GM19193 (cell line): ENCODE results near the gene NXN.

Experiments used
- POLR2A ChIP-seq: IDR thresholded peaks from 4 replicates; pipeline ENCODE4 v1.6.1; 2011; ENCODE audit not compliant: insufficient read depth, insufficient read length; ENCODE audit errors: extremely low read depth

NXN gene

GRCh38 chr17:834136-834535, 145.4 kb downstream of the NXN start:
- no peak for TF ChIP-seq POLR2A

GRCh38 chr17:830950-831349, 148.6 kb downstream of the NXN start:
- TF ChIP-seq POLR2A: no peak

- no peak for TF ChIP-seq POLR2A
Observed at GRCh38 chr17:830381-830780, 149.2 kb downstream of the NXN start.

GRCh38 chr17:828761-829160, 150.8 kb downstream of the NXN start:
- no peak for TF ChIP-seq POLR2A

GRCh38 chr17:826778-827177, 152.8 kb downstream of the NXN start:
- no peak for TF ChIP-seq POLR2A

- no peak for TF ChIP-seq POLR2A
Observed at GRCh38 chr17:825216-825615, 154.4 kb downstream of the NXN start.

GRCh38 chr17:824378-824777, 155.2 kb downstream of the NXN start:
- TF ChIP-seq POLR2A: no peak

- no peak for TF ChIP-seq POLR2A
Observed at GRCh38 chr17:823501-823902, 156.1 kb downstream of the NXN start.

GRCh38 chr17:819251-819650, 160.3 kb downstream of the NXN start:
- TF ChIP-seq POLR2A: no peak

GRCh38 chr17:814371-814770, 165.2 kb downstream of the NXN start:
- no peak for TF ChIP-seq POLR2A

GRCh38 chr17:812638-813204, 166.9 kb downstream of the NXN start:
- no peak for TF ChIP-seq POLR2A

GRCh38 chr17:811051-811784, 168.4 kb downstream of the NXN start:
- TF ChIP-seq POLR2A: no peak

GRCh38 chr17:807523-808294, 171.9 kb downstream of the NXN start:
- no peak for TF ChIP-seq POLR2A

GRCh38 chr17:806781-807522, 172.6 kb downstream of the NXN start:
- no peak for TF ChIP-seq POLR2A

GRCh38 chr17:806346-806745, 173.2 kb downstream of the NXN start:
- TF ChIP-seq POLR2A: no peak
